ENCODE results near the gene KLRC1.
"Not testable (repeated sequence)": the region's sequence is repeated elsewhere in the genome, so short reads cannot be mapped to it uniquely, and the experiment has no call there.

- not testable (repeated sequence) for TF ChIP-seq CTCF, POLR2A, EP300 (IDR thresholded peaks at IDR 0.05)
These were observed 27.2 kb downstream of the KLRC1 start for GRCh38 chr12:10425938-10426337.

Data from ovary (tissue), 3 donors.